ENCODE data around the gene EPHB2. TPM values are rescaled to one million over a fixed set of nuclear protein-coding genes. Genes with fewer than 3 reads are reported as not detected.

EPHB2 gene
- total and polyA plus RNA-seq, 2 of the 4 experiments (the other 2 are of a cell fraction): 52.3 to 58.8 TPM

DNA sequence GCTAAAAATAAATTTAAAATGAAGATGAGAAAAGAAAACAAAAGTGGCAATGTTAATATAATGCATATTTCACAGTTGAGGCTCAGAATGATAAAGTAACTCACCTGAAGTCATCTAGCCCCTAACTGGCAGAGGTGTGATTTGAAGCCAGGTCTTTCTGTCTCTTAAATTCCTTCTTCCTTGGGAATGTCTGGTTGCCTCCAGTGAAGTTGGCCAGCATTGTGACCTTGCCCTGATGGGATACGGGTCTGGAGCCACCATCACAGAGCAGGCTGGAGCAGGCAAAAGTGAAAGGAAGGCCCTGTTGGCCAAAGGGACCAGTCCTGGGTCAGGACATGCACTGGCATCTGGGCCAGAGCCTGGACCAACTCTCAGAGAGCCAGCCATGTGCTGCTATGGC lies 111.7 kb downstream of the EPHB2 start:
- Histone ChIP-seq H3K4me3 (ENCODE audit: insufficient read depth, low read depth, low read length) (no peak overlapping the region), H4K20me1 (ENCODE audit: insufficient read depth, low read length) (peaks cover 17% of the 10 kb centered on the region; the same call in 1 of the 2 replicates), H3K36me3 (ENCODE audit: control insufficient read depth, insufficient read depth, low read length) (0 out of 2 replicates have a peak, but pooled peaks cover 2% of the 10 kb centered on the region), H3K4ac (ENCODE audit: low read depth, low read length) (no peak overlapping the region), H3K18ac (ENCODE audit: low read depth, low read length) (no peak overlapping the region), H3K4me1 (ENCODE audit: control insufficient read depth, insufficient read depth, low read length) (peaks cover 16% of the 10 kb centered on the region), H2BK5ac (ENCODE audit: low read depth, low read length, poor library complexity, severe bottlenecking) (no peak overlapping the region), H2AK9ac (replicated peaks; ENCODE audit: low read depth, low read length, poor library complexity) (no peak overlapping the region), H3K14ac (replicated peaks; ENCODE audit: low read depth, low read length) (no peak overlapping the region), H2BK15ac (ENCODE audit: low read depth, low read length) (no peak overlapping the region), H2AFZ (replicated peaks; ENCODE audit: low read length, poor library complexity) (no peak overlapping the region), H4K5ac (ENCODE audit: low read depth, low read length) (no peak overlapping the region), H3K4me2 (ENCODE audit: low read depth, low read length) (no peak overlapping the region), H3K9ac (ENCODE audit: low read depth, low read length) (no peak overlapping the region), H2BK20ac (ENCODE audit: low read depth, low read length) (no peak overlapping the region), H3K9me3 (ENCODE audit: control insufficient read depth, insufficient read depth, low read length) (no peaks in the 10 kb centered on the region), H3K79me1 (ENCODE audit: low read depth in 1 of 2, low read length in 2 of 2) (peaks cover 20 to 65% of the 10 kb centered on the region in 2 experiments), H3K9me1 (ENCODE audit: insufficient read depth, low read length) (peaks cover 17% of the 10 kb centered on the region), H4K8ac (ENCODE audit: low read depth in 2 of 2, low read length in 2 of 2) (no peak overlapping the region), H3K56ac (ENCODE audit: extremely low read depth, insufficient read depth, low read length) (no peak overlapping the region), H4K91ac (ENCODE audit: insufficient read depth, low read depth, low read length) (no peak overlapping the region), H2BK120ac (ENCODE audit: low read depth, low read length) (no peak overlapping the region), H3K23ac (ENCODE audit: low read depth, low read length) (no peak overlapping the region), H3K27ac (ENCODE audit: insufficient read depth, low read length) (no peak overlapping the region), H2AK5ac (ENCODE audit: low read depth, low read length) (no peak overlapping the region), H3K27me3 (ENCODE audit: control insufficient read depth, insufficient read depth, low read length) (no peaks in the 10 kb centered on the region)
- 86% methylated on average over 1 of the region's 1 CpG; no CpG with 5 or more reads in 1 of the 2 experiments for WGBS, 2 experiments (ENCODE audit: extremely low coverage in 2 of 2, insufficient read length in 1 of 2)
- CTCF ChIA-PET: no interaction called here
- dilution Hi-C loops (cut with HindIII; ENCODE audit: low sequenced_read_pairs, unreplicated experiment) (no loop called here), in situ Hi-C loops (cut with MboI; ENCODE audit: low sequenced_read_pairs) (no loop called here), intact Hi-C loops (cut with micrococcal nuclease) (no loop called here)
- TF ChIP-seq, protein P1, sequence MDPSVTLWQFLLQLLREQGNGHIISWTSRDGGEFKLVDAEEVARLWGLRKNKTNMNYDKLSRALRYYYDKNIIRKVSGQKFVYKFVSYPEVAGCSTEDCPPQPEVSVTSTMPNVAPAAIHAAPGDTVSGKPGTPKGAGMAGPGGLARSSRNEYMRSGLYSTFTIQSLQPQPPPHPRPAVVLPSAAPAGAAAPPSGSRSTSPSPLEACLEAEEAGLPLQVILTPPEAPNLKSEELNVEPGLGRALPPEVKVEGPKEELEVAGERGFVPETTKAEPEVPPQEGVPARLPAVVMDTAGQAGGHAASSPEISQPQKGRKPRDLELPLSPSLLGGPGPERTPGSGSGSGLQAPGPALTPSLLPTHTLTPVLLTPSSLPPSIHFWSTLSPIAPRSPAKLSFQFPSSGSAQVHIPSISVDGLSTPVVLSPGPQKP (IDR thresholded peaks at IDR 0.05; ENCODE audit: borderline replicate concordance, low read depth, low read length): no peak
- TF ChIP-seq FOS (IDR thresholded peaks at IDR 0.05; ENCODE audit: low read depth, low read length): no peak
- TF ChIP-seq RCOR1 (IDR thresholded peaks at IDR 0.05; ENCODE audit: insufficient replicate concordance, low read length): no peak
- TF ChIP-seq RAD21 (IDR thresholded peaks at IDR 0.05; ENCODE audit: low read length): no peak
- no peak for TF ChIP-seq BHLHE40 (IDR thresholded peaks at IDR 0.05; ENCODE audit: low read depth, low read length)
- no peak for TF ChIP-seq SMC3 (IDR thresholded peaks at IDR 0.05; ENCODE audit: low read depth, low read length)
- TF ChIP-seq RFX5 (IDR thresholded peaks at IDR 0.05; ENCODE audit: low read depth, low read length): no peak
- no peak for TF ChIP-seq MXI1 (IDR thresholded peaks at IDR 0.05; ENCODE audit: borderline replicate concordance, low read depth, low read length)
- no peak for TF ChIP-seq NFE2L2 (IDR thresholded peaks at IDR 0.05; ENCODE audit: low read depth, low read length)
- TF ChIP-seq, protein P2, sequence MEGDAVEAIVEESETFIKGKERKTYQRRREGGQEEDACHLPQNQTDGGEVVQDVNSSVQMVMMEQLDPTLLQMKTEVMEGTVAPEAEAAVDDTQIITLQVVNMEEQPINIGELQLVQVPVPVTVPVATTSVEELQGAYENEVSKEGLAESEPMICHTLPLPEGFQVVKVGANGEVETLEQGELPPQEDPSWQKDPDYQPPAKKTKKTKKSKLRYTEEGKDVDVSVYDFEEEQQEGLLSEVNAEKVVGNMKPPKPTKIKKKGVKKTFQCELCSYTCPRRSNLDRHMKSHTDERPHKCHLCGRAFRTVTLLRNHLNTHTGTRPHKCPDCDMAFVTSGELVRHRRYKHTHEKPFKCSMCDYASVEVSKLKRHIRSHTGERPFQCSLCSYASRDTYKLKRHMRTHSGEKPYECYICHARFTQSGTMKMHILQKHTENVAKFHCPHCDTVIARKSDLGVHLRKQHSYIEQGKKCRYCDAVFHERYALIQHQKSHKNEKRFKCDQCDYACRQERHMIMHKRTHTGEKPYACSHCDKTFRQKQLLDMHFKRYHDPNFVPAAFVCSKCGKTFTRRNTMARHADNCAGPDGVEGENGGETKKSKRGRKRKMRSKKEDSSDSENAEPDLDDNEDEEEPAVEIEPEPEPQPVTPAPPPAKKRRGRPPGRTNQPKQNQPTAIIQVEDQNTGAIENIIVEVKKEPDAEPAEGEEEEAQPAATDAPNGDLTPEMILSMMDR (conservative IDR thresholded peaks at IDR 0.05; ENCODE audit: low read depth, low read length): no peak
- TF ChIP-seq, protein P3, sequence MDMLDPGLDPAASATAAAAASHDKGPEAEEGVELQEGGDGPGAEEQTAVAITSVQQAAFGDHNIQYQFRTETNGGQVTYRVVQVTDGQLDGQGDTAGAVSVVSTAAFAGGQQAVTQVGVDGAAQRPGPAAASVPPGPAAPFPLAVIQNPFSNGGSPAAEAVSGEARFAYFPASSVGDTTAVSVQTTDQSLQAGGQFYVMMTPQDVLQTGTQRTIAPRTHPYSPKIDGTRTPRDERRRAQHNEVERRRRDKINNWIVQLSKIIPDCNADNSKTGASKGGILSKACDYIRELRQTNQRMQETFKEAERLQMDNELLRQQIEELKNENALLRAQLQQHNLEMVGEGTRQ (IDR thresholded peaks at IDR 0.05; ENCODE audit: low read depth, low read length): no peak
- POLR2A ChIA-PET (ENCODE audit: unreplicated experiment): no interaction called here
- DNase-seq: no peak
- no peak for ATAC-seq (ENCODE audit: low read depth)
- BruUV-seq (replicated peaks): no TSS peak

Measured in IMR-90 (cell line).